DLD1 (cell line): ENCODE measurements around the gene TTLL4.
"Not testable (repeated sequence)": the region's sequence is repeated elsewhere in the genome, so short reads cannot be mapped to it uniquely, and the experiment has no call there.

Experiments used
- in situ Hi-C: cut with HindIII; loops from 2 replicates; pipeline ENCODE4 v1.10.0; 2017; ENCODE audit warnings: low sequenced_read_pairs

TTLL4 gene

GRCh38 chr2:218710687-218711549 lies at the start of gene TTLL4:
TTLL4 (plus strand) TSS chr2:218710835; CDS start chr2:218737677, 26,842 bp downstream.
- in situ Hi-C loops: no loop called here

DNA sequence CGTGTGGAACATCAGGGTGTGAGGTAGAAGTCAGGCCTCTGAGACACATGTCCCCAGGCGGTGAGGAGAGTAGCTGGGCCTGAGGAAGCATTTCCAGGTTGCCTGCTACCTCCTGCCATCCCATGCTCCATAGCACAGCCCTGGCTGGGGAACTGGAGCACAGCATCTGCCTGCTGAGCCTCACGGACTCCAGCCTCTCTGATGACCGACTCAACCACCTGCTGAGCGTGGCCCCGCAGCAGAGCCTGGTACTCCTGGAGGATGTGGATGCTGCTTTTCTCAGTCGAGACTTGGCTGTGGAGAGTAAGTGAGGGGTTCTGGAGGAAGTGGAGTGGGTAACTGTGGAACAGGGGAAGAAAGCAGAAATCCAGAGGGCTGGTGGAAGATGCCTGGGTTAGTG lies 48.3 kb upstream of the TTLL4 start:
- in situ Hi-C loops: no loop called here

DNA sequence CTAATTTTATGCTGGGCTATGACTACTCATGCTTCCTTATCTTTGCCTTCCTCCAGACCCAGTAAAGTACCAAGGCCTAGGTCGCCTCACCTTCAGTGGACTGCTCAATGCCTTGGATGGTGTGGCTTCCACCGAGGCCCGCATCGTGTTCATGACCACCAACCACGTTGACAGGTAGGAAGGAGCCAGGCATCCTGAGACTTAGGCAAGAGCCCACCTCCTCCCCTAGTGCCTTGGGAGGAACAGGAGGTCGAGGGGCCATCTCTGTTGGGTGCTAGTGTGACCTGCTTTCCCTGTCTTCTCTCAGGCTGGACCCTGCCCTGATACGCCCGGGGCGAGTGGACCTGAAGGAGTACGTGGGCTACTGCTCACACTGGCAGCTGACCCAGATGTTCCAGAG lies 47.8 kb upstream of the TTLL4 start:
- in situ Hi-C loops: no loop called here

- in situ Hi-C loops: no loop called here
Measured at GRCh38 chr2:218663901-218664300, 46.7 kb upstream of the TTLL4 start.

GRCh38 chr2:218664653-218665052 lies 46.0 kb upstream of the TTLL4 start:
- in situ Hi-C loops: no loop called here

DNA sequence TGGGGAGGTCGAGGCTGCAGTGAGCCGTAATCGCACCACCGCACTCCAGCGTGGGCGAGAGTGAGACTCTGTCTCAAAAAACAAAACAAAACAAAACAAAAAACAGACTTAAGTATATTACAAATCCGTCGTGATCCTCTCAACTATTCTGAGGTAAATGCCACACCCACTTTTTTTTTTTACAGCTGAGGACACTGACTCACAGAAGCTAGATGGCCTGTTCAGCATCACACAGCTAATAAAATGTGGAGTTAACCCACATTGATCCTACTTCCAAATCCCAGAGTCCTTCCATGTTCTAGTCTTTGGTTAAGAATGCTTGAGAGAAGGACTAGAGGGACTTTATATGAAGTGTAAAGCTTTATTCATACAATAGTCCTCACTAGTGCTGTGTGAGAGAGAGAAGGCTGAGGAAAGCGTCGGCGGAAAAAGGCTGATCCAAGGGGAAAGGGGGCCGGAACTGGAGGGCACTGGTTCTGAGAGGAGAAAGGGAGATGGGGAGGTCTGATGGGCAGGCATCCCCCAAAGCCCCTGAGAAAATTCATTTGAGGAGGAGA lies 39.5 kb upstream of the TTLL4 start:
- in situ Hi-C loops: no loop called here

- in situ Hi-C loops: no loop called here
Measured at GRCh38 chr2:218671654-218672566, 38.7 kb upstream of the TTLL4 start, which contains the start of the genes RNF25 and STK36. RNF25 (minus strand) TSS chr2:218672002; CDS start chr2:218671970, 32 bp downstream. STK36 (plus strand) TSS chr2:218672086; CDS start chr2:218672830, 744 bp downstream.

DNA sequence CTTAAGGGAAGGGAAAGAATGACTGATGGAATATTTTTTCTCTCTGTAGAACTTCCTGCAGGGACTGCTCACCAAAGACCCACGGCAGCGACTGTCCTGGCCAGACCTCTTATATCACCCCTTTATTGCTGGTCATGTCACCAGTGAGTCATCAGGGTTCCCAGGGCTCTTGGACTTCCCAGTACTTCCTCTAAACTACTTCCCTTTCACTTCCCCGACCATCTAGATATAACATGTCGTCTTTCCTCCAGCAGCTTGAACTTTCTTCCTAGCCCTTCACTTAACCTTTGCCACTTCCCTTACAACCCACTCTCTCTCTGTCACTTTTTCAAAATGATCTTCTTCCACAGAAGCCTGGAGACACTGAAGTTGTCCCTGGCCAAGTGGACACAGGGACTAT lies 31.5 kb upstream of the TTLL4 start:
- in situ Hi-C loops: no loop called here

DNA sequence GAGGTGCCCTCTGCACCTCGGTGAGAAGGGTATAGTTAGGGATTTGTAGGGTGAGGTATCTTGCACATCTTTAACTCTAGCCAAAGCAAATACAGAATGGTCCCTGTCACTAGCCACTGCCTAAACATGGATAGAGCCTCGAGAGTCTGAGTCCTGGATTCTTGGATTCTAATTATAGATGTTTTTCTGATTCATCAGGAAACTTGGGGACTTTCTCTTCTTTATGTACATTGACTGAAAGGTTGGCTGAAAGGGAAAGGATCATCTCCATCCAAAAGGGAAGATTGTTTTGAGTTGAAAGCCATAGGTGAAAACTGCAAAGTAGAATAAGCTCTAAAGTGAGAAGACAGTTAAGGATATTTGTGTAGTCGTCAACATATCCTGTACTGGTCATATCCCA lies 30.6 kb upstream of the TTLL4 start:
- in situ Hi-C loops: no loop called here

- in situ Hi-C loops: not testable (repeated sequence)
Measured at GRCh38 chr2:218687400-218688060, 23.1 kb upstream of the TTLL4 start.

DNA sequence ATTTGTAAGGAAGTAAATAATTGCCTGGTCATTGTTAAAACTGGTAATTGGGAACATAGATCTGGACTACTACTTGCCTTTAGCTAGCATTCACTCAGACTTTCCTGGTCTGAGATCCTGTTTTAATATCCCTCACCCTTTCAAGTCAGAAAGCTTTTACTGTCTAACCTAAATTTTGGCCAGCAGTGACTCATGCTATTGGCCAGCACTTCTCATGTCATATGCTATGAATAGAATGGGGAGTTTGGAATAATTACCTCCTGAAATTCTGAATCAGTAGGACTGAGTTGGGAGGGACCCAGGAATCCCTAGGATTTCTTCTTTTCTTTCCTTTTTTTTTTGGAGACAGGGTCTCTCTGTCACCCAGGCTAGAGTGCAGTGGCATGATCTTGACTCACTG lies 19.4 kb upstream of the TTLL4 start:
- in situ Hi-C loops: loop anchor here (5.0 kb wide), 1 partner anchor 34 kb away; the partner anchor contains the start of genes BCS1L and ZNF142

GRCh38 chr2:218694405-218695145 lies 16.1 kb upstream of the TTLL4 start:
- in situ Hi-C loops: loop anchor here (5.0 kb wide), 1 partner anchor 37 kb away; the partner anchor contains the start of genes BCS1L and ZNF142

- in situ Hi-C loops: no loop called here
Measured at GRCh38 chr2:218698885-218699284, 11.8 kb upstream of the TTLL4 start.

- in situ Hi-C loops: no loop called here
Measured at GRCh38 chr2:218701806-218702205, 8.8 kb upstream of the TTLL4 start.

- in situ Hi-C loops: no loop called here
Measured at GRCh38 chr2:218703341-218703740, 7.3 kb upstream of the TTLL4 start.

DNA sequence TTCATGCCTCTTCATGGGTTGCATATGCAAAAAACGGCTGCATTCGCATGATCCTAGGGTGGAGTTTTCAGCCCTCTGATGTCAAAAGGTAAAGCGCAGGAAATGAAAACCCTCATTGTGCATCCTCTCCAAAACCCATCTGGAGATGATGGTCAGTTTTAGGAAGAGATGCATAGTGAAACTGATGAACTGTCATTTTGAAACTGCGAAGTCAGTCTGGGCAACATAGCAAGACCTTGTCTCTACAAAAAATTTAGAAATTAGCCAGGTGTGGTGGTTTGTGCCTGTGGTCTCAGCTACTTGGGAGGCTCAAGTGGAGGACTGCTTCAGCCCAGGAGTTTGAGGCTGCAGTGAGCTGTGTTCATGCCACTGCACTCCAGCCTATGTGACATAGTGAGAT lies 2.5 kb upstream of the TTLL4 start:
- in situ Hi-C loops: no loop called here

DNA sequence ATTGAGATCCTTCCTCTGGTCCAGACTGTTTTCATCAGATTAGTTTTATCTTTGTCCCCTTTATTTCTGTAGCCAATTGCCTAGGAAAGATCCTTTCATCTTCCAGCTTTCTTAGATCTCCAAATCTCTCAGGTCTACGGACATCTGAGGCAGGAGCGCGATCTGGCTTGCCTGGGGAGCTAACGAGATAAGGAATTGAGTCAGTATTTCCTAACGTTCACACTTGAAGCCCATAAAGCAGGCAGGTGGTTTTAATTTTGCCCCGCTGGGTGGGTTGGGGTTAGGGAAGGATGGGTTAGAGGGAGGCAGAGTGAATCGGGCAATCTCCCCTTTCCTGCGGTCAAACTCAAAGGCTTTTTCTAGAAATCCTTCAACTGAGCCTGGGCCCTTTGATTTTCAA lies 727 bp upstream of the TTLL4 start:
- in situ Hi-C loops: no loop called here

- in situ Hi-C loops: no loop called here
Measured at GRCh38 chr2:218710334-218710686, 325 bp upstream of the TTLL4 start.

DNA sequence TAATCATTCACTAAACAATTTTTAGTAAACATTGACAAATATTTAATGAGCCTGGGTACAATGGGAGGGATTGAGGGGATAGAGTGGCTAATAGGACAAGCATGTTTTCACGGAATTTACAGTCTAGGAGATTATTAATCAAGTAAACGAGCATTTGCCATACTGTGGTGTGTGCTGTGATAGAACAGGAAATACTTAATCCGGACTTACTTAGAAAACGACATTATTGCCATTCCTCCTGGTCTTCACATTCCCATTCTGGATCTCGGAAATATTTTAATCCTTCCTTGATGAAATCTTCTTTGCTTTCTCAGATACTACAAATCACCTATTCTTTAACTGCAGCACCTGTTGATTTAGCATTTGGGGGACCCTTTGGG lies 905 bp downstream of the TTLL4 start:
- in situ Hi-C loops: no loop called here

DNA sequence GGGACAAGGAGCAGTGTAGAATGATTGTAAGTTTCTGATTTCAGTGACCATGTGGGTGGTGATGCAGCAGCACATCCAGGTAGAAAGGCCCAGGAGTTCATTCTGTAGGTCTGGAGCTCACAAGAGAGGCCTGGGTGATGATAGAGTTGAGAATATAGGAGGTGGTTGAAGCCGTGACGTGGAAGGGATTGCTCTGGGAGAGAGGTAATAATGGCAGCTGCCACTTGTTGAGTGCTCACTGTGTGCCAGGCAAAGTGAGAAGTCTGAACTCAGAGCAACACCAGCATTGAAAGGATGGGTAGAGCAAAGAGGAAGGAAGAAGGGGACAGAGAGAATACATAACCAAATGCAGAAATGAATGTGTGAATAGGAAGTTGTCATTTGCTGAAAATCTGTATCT lies 3.3 kb downstream of the TTLL4 start:
- in situ Hi-C loops: no loop called here
